HG03097 (cell line): ENCODE results near the gene FAM90A1.
"Not testable (repeated sequence)": the region's sequence is repeated elsewhere in the genome, so short reads cannot be mapped to it uniquely, and the experiment has no call there.

Source experiments
- ATAC-seq: cut with Tn5 transposase; IDR thresholded peaks from one replicate; pipeline ENCODE4 v1.9.1; 2021; ENCODE audit not compliant: unreplicated experiment, low FRiP score

FAM90A1 gene

DNA sequence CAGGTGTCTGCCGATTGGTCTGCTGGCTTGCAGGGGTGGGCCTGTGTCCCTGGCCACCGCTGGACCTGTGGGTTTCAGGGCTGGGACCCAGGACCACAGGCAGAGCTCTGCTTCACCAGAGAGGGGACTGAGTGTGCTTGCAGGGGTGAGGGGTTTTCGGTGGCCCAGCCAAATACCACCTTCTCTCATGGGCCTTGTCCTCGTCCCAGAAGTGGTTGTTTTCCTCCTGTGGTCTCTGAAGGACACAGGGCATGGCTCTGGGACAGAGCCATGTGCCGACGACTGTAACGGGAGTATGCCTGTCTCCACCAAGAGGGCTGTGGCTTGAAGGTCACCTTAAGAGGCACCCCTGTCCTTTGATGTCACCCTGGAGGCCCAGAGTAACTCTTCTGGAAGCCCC is 7.3 kb upstream of the FAM90A1 start:
- ATAC-seq: not testable (repeated sequence)

DNA sequence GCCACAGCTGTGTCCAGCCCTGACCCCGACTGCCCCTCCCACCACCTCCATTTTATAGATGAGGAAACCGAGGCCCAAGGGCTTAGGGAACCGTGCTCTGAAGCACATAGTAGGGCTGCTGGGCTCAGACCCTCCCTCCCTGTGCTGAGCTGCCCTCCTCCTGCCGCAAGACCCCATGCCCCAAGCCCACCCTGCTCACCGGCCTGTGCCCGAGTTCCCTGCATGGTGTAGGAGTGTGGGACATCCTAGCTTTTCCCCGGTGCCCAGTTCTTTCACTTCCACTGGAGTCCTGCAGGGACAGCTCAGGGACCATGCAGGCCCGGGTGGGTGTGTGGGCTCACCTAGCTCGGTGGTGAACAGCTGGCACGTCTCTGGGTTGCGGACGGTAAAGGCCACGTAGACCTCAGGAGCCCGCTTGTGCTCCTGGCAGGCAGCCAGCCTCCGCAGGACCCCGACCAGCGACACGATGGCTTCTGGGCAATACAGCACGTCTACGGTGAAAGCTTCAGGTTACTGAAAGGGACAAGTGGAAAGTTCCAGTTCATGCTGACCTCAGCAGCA is 6.6 kb upstream of the FAM90A1 start:
- ATAC-seq: not testable (repeated sequence)

DNA sequence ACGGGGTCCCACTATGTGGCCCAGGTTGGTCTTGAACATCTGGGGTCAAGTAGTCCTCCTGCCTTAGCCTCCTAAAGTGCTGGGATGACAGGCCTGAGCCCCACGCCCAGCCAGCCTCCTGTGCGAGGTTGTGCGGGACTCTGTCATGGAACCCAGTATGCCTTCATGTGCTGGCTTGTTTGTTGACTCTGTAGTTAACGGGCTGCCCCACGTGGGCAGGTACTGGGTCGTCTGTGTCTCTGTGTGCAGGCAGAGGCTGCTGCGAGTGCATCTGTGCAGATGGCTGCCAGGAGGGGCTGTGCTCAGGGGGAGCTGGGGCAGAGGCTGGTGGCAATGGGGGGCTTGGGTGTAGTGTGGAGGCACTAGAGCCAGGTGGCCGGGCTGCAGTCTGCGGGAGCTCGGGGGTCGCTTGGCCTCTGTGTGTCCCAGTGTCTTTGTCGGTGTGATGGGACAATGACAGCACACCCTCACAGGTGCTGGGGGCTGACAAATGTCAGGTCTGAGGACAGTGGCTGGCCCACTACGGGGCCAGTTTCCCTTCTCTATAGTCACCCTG is 6.0 kb upstream of the FAM90A1 start:
- ATAC-seq: not testable (repeated sequence)

DNA sequence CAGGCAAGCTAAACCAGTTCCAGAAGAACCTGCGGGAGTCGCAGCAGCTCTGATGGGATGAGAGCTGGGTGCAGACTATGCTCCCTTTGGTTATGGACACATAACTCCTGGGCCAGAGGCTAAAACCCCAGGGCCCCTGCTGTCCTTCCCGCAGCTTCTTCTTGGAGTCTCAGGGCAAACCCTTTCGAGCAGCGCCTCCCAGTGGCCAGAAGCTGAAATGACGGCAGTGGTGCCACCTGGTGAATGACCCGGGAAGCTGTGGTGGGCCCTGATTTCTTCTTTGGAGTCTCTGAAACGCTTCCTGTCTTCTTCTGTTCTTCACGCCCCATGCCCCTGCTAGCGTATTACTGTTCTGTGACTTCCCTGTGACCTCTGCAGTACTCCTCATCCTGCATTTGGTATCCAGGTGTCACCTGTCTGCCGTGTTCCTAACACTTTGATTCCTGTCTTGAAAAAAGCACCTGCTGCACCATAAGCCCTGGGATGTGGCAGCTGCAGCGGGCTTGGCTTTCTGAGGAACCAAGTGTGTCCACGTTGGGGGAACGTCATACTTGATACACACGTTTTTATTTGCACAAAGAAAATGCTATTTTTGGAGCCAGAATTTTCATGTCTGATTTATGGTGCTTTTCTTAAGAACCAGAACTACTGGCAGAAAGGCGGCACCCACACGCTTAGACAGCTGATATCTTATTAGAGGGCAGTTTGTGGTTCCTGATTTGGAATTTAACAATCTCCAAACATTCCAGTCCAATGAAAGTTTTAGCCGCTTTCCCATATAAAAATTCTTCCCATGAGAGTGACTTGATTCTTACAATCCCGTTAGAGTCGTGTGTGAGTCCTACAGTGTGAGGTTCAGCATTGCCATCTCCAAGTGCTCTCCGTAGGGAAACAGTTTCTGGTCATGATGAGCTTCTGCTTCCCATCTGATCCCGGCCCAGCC is 4.5 kb upstream of the FAM90A1 start:
- not testable (repeated sequence) for ATAC-seq

DNA sequence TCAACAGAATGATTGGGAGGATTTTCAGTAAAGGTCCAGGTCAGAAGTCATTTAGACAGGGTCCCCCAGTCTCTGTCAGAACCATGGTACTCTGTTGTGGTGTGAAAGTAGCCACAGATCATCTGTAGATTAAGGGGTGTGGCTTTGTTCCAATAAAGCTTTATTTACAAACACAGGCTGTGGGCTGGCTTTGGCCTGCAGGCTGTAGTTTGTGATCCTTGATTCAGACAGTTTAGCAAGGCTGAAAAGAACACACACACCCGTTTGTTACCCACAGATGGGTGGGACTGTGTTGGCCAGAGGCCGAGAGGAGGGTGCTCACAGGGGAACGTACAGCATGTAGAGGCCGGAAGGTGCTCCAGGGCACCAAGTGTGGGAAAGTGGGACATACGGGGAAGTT is 3.6 kb upstream of the FAM90A1 start:
- ATAC-seq: not testable (repeated sequence)

DNA sequence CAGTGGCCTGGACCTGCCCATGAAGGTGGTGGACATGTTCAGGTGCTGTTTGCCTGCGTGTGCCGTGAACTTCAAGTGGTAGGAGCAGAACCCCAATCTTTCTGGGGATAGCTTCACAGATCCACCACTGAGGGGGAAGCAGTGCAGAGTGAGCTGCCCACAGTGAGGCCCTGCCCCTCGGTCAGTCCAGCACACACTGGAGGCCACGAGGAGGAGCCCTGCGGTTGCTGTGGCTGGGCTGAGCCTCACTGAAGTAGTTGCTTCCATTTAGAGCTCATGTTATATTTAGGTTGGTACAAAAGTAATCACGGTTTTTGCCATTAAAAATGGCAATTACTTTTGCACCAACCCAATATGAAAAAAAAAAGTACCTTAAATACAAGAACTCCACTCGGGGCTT is 2.1 kb upstream of the FAM90A1 start:
- ATAC-seq: not testable (repeated sequence)

DNA sequence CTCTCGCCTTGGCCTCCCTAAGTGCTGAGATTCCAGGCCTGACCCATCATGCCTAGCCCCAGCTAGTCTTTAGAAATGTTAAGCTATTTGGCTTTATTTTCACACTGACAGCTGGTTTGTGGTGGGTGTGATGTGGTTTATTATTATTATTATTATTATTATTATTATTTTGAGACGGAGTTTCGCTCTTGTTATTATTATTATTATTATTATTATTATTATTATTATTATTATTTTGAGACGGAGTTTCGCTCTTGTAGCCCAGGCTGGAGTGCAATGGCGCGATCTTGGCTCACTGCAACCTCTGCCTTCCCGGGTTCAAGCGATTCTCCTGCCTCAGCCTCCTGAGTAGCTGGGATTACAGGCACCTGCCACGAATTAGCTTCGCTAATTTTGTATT is 1.2 kb upstream of the FAM90A1 start:
- ATAC-seq: not testable (repeated sequence)

DNA sequence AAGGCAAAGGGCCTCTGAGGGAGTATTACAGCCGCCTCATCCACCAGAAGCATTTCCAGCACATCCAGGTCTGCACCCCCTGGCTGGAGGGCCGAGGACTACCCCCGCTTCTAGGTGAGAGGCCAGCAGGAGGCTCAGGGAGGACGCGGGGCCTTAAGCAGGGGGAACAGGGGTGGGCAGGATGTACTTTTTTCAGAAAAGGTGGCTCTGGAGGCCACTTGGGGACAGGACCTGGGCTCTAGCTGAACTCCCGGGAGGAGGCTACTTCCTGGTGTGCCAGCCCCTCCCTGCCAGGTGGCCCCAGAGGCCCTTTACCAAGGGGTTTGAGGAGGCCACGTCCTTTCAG is 287 bp upstream of the FAM90A1 start:
- not testable (repeated sequence) for ATAC-seq

DNA sequence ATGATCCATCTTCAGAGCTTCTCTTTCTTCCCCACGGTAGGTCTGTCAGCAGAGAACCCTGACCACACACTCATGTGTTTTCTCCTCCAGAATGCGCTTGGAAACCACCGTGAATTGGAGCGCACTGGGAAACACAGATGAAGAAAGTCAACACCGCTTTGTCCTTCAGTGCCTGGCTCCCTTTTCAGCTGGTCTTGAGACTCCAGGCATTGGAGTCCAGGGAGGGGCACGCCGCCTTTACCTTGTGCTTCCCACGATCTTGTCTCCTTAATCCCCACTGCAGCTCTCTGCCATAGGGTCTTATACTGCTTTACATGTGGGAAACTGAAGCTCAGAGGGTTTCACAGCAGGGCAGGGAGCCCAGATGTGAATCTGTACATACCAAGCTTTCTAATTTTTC is 1.1 kb downstream of the FAM90A1 start:
- no peak for ATAC-seq

DNA sequence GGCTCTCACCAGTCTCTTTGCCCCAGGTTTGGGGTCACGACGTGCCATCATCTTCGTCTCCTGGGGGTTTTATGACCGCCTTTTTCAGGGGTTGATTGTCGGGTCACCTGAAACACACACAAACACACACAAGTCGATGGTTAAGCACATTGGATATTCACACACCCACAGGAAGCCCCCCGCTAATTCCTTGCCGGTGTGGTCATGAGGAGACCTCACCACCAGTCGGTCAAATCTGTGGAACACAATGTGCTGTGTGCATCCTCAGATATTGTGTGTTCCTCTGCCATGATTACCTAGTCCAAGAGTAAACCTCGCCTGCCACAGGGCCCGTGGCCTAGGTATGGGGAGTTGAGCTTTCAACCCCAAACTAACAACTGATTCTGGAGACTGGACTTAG is 2.6 kb downstream of the FAM90A1 start:
- ATAC-seq: not testable (repeated sequence)

DNA sequence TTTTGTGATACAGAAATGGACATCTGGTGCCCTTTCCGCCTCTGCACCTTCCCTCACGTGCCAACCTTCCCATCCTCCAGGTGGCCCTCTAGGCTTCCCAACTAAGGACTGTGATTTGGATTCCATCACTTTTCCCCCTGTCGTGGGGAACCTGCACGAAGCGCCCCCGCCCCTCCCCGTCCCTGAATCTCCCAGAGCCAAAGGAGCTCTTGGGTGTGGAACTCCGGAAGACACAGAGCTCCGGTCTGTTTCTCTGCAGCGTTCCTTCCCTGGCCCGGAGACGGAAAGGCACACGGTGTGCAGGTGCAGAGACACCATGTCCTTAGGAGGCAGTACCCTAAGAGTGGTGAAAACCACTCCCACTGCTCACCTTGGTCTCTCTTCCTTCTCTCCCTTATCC is 3.8 kb downstream of the FAM90A1 start:
- not testable (repeated sequence) for ATAC-seq

DNA sequence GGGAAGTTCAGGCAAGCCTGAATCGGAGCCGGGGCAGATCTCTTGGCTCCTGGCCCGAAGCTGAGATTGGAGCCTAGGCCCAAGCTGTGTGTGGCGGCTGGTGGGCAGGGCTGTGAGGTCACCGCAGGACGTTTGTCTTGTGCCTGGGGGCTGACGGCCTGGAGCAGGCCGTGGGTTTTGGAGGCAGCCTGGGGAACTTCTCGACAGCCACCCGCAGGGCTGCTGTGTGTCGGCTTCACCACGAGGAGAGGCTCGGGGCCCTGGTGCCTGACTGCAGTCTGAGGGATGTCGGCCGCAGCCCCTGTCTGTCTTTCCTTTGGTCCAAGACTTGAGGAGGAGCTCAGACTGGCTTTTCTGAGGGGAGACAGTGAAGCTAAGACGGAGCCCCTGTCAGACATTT is 5.1 kb downstream of the FAM90A1 start:
- not testable (repeated sequence) for ATAC-seq

DNA sequence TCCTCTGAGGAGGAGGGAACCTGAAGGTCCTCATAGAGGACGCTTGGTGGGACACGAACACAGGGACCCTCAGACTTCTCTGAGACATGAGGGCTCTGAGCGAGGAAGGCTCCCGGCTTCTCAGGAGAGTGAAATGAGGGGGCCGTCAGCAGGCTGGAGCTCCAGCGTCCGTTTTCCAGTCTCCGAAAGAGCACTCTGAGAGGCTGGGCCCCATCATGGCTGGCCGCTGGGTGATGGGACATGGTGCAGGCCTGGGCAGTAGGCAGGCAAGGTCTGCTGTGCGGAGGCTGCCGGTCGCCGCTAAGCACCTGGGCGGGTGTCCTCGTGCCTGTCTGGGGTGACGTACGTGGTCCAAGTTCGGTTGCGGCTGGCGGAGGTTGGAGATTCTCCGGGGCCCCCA is 5.6 kb downstream of the FAM90A1 start:
- ATAC-seq: not testable (repeated sequence)

DNA sequence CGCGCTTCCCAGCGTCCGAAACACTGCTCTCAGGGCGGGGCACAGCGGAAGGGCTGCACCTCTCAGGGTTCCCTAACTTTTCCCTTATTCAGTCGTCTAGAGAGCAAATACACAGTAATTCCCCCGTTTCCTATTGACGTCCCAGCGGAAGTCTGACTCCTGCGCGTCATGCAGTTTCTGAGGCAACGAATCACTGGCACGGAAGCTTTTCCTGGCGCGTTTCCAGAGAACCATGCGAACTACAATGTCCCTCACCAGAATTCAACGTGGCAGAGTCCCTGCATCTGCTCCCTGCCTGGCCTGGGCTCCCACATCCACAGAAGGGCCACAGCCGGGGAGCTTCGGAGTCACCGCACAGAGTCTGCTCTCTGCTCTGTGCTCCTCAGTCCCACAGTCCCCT is 6.0 kb downstream of the FAM90A1 start:
- ATAC-seq: not testable (repeated sequence)

DNA sequence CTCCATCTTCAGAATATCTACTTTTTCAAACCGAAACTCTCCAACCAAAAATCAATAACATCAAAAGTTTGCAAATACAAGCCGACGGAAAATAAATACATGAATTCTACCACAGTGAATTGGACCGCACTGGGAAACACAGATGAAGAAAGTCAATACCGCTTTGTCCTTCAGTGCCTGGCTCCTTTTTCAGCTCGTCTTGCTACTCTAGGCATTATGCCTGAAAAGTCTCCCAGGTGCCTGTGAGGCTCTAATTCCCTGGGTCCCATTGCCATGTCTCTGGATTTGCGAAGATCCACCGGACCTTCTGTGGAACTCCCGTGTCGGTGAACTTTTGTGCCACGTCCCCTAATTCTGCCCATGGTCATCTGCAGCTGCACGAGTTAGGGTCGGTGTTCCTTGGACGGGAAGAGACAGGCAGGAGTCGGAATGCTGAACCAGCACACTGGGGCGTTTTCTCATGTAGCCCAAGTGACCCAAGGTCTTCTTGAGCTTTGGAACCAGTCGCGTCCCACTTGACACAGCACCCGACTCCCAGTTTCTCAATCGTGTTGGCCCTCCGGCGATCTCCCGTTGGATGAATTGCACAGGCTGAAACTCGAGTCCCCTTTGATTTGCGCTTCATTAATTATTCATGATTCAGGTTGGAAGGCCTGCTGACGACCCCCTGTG is 8.6 kb downstream of the FAM90A1 start:
- ATAC-seq: not testable (repeated sequence)

DNA sequence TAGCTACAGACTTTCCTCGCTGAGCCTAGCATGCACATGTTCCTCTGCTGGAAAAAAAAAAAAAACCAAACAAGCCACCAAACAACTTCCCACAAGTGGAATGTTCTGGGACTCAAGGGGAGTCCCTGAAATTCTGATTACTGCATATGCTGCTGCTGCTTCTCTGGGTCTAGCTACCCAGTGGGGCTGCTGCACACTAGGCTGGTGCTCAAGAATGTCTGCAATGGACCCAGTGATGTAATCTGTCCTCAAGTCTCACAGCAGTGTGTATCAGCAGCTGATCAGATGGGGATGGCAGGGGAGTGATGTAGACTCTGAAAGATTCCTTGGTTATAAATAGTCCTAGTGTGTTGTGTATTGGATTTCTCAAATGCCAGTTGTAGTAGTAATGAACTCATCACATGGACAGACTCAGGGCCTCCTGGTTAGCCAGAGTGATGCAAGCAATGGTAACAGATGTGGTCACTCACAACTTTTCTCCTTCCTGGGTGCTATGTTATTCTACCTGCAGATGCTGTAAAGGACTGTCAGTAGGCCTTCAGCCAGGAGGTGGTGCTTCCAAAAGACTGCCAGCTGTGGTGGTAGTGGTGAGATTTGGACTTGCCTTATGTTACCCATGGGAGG is 29.6 kb downstream of the FAM90A1 start:
- ATAC-seq: not testable (repeated sequence)

DNA sequence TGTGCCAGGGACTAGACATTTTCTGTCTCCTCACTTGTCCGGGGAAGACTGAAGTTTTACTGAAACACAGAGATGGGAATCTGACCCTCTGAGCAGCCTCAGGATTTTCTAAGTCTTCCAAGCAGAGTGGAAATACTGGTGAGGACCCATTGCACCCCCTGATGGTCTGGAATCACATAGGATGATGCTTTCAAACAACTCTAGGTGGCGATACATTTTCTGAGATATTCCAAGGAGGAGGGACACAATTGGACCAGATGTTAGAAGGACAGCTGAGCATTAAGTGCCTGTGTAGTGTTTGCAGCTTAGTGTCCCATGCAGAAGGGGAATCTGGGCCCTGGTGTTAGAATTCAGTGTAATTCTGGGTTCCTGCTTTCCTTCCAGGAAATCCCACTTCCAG is 39.3 kb downstream of the FAM90A1 start:
- not testable (repeated sequence) for ATAC-seq

DNA sequence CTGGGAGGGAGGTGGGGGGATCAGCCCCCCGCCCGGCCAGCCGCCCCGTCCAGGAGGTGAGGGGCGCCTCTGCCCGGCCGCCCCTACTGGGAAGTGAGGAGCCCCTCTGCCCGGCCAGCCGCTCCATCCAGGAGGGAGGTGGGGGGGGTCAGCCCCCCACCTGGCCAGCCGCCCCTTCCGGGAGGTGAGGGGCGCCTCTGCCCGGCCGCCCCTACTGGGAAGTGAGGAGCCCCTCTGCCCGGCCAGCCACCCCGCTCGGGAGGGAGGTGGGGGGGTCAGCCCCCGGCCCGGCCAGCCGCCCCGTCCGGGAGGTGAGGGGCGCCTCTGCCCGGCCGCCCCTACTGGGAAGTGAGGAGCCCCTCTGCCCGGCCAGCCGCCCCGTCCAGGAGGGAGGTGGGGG is 43.2 kb downstream of the FAM90A1 start:
- not testable (repeated sequence) for ATAC-seq

DNA sequence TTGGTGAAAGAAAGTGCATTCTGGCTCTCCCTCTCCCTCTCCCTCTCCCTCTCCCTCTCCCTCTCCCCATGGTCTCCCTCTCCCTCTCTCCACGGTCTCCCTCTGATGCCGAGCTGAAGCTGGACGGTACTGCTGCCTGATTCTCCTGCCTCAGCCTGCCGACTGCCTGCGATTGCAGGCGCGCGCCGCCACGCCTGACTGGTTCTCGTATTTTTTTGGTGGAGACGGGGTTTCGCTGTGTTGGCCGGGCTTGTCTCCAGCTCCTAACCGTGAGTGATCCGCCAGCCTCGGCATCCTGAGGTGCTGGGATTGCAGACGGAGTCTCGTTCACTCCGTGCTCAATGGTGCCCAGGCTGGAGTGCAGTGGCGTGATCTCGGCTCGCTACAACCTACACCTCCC is 44.1 kb downstream of the FAM90A1 start:
- not testable (repeated sequence) for ATAC-seq

DNA sequence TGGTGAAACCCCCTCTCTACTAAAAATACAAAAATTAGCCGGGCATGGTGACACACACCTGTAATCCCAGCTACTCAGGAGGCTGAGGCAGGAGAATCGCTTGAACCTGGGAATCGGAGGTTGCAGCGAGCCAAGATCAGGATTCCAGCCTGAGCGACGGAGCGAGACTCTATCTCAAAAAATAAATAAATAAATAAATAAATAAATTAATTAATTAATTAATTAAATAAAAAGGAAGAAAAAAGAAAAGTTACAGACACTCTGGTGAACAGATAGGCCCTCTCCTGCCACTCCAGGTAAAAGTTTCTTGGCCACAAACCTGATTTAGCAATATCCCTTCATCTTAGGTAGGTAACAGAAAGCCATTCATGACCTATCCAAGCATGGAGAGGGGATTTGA is 44.5 kb downstream of the FAM90A1 start:
- ATAC-seq: not testable (repeated sequence)

DNA sequence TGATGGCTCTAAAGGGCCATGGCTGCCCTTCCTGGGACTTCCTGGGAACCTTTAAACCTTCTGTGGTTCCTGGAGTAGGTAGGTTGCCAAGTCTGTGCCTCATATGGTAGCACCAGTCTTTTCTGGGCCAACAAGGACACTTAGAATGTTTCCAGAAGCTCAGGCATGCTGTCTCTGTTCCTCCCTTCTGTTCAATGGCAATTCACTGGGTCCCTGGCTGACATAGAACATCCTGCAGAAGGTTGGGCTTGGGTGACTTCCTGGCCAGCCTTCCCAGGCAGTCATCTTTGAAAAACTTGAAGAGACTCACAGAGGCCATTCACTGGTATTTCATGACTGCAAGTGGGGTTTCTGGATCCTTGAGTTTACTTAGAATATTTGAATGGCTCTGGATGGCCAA is 46.1 kb downstream of the FAM90A1 start:
- not testable (repeated sequence) for ATAC-seq
